ENCODE results near the gene PTPRO. TPM values are rescaled to one million over a fixed set of nuclear protein-coding genes. Genes with fewer than 3 reads are reported as not detected.

Gene PTPRO
- total and polyA plus RNA-seq, 10 of the 15 experiments (the other 5 are each of a cell fraction or from before 2014, with no cell fraction given): 1.2 to 5.3 (median 3.5) TPM

GRCh38 chr12:15423629-15424028 is 101.3 kb downstream of the PTPRO start (continued):
- TF ChIP-seq SRF (IDR thresholded peaks at IDR 0.05; ENCODE audit: low read depth in 2 of 2, low read length in 2 of 2) (no peak), ELK1 (IDR thresholded peaks at IDR 0.05; ENCODE audit: low read depth, low read length) (no peak), E4F1 (IDR thresholded peaks at IDR 0.05; ENCODE audit: borderline replicate concordance, partially characterized antibody) (no peak), MEF2A (IDR thresholded peaks at IDR 0.05; ENCODE audit: insufficient read depth, low read depth, low read length) (no peak)

- intact Hi-C loops (cut with micrococcal nuclease; ENCODE audit: unreplicated experiment): no loop called here
- Histone ChIP-seq H4K20me1 (ENCODE audit: control insufficient read depth, insufficient read depth) (no peaks in the 10 kb centered on the region), H3K4me3 (no peak overlapping the region), H3K27me3 (replicated peaks in 1 of 2; ENCODE audit: control insufficient read depth in 2 of 2, insufficient read depth in 2 of 2, low read length in 1 of 2) (no peaks in the 10 kb centered on the region), H3K79me2 (ENCODE audit: control insufficient read depth, insufficient read depth, low read length) (no peaks in the 10 kb centered on the region), H3K9ac (ENCODE audit: control insufficient read depth, insufficient read depth, low read length) (no peak overlapping the region), H2AFZ (ENCODE audit: control insufficient read depth, low read depth, low read length) (no peak overlapping the region), H3K9me3 (replicated peaks; ENCODE audit: control insufficient read depth, insufficient read depth, low read length) (no peaks in the 10 kb centered on the region), H3K4me2 (ENCODE audit: control insufficient read depth, insufficient read depth) (no peak overlapping the region), H3K4me1 (ENCODE audit: control insufficient read depth, insufficient read depth, low read length) (no peaks in the 10 kb centered on the region), H3K36me3 (ENCODE audit: control insufficient read depth in 2 of 2, insufficient read depth in 2 of 2, low read length in 1 of 2) (no peaks in the 10 kb centered on the region), H3K27ac (ENCODE audit: control insufficient read depth, insufficient read depth) (no peak overlapping the region)
- no peak for DNase-seq (ENCODE audit: low read depth, low spot score)
- ChIA-PET SMC1A (ENCODE audit: uncharacterized antibody, unreplicated experiment) (no interaction called here), POLR2A (no interaction called here), RAD21 (ENCODE audit: unreplicated experiment) (no interaction called here), CTCF (no interaction called here)
- in situ Hi-C loops (cut with MboI): no loop called here
- no TSS peak for BruUV-seq (replicated peaks)
- 47% methylated on average over 2 of the region's 2 CpGs for WGBS (ENCODE audit: insufficient coverage, insufficient replicate concordance, low lambda C conversion rate, missing lambda C conversion rate)
- FAIRE-seq: no peak
- ATAC-seq: no peak
- no peak for TF ChIP-seq ZNF207 (IDR thresholded peaks at IDR 0.05; ENCODE audit: borderline replicate concordance)
- TF ChIP-seq DPF2 (IDR thresholded peaks at IDR 0.05): no peak
- no peak for TF ChIP-seq USF2 (IDR thresholded peaks at IDR 0.05; ENCODE audit: borderline replicate concordance, low read depth, low read length)
- no peak for TF ChIP-seq NFYB (IDR thresholded peaks at IDR 0.05; ENCODE audit: insufficient read depth, low read depth, low read length)
- TF ChIP-seq ELK1 (IDR thresholded peaks at IDR 0.05; ENCODE audit: low read depth, low read length): no peak
- no peak for TF ChIP-seq ATF2 (IDR thresholded peaks at IDR 0.05; ENCODE audit: low read length)
- no peak for TF ChIP-seq TCF12 (IDR thresholded peaks at IDR 0.05; ENCODE audit: low read depth, low read length)
- no peak for TF ChIP-seq MAX (IDR thresholded peaks at IDR 0.05; ENCODE audit: low read depth, low read length)
These were observed 105.6 kb downstream of the PTPRO start for GRCh38 chr12:15427913-15428312.

Data from GM12878 (cell line).